ENCODE data around the gene EML4. TPM values are rescaled to one million over a fixed set of nuclear protein-coding genes. Genes with fewer than 3 reads are reported as not detected.
A peak's percentile ranks its signal among the peaks of the same experiment; 100 is the strongest.

EML4 gene
- total and polyA plus RNA-seq, 2 of the 13 experiments (the other 11 are each of a cell fraction or from before 2014, with no cell fraction given) = 243 to 476 TPM

- in situ Hi-C loops (cut with HindIII; ENCODE audit: extremely low pct_ligation_motif_present, low pct_unique_long_range_greater_than_20kb) = loop anchor here (25.0 kb wide), 1 partner anchor 331 kb away; no protein-coding TSS in a partner anchor
- Histone ChIP-seq H3K4me1 (ENCODE audit: insufficient read depth, low read length) (peaks cover 100% of the 10 kb centered on the region), H3K9me3 (ENCODE audit: low read length) (no peaks in the 10 kb centered on the region), H3K27me3 (ENCODE audit: control insufficient read depth in 1 of 2, insufficient read depth in 2 of 2, low read length in 2 of 2) (no peaks in the 10 kb centered on the region), H4K20me1 (ENCODE audit: insufficient read depth, low read length) (peaks cover 61% of the 10 kb centered on the region), H3K4me2 (ENCODE audit: low read depth, low read length) (peak overlapping the region; percentile 76), H3K9ac (ENCODE audit: insufficient read depth, low read depth, low read length) (peak overlapping the region; percentile 66), H3K4me3 (replicated peaks in 1 of 3; ENCODE audit: insufficient read depth in 1 of 3, low read depth in 2 of 3, low read length in 3 of 3) (peak overlapping the region in 2 of 3 experiments; percentile 1 to 6; a peak in 1 of 6 replicates), H3K79me2 (ENCODE audit: insufficient read depth, low read length) (peaks cover 100% of the 10 kb centered on the region), H3K36me3 (replicated peaks in 1 of 2; ENCODE audit: control insufficient read depth in 1 of 2, insufficient read depth in 2 of 2, low read length in 2 of 2) (peaks cover 4 to 27% of the 10 kb centered on the region in 2 experiments), H2AFZ (ENCODE audit: low read length) (no peak overlapping the region), H3K27ac (ENCODE audit: extremely low read length, insufficient read depth, low read length) (peak overlapping the region; percentile 98)
- BruUV-seq (replicated peaks) = no TSS peak
- FAIRE-seq = peak; percentile 15
- CTCF ChIA-PET (ENCODE audit: low intra/inter-chr PET ratio, low total read pairs) = interaction anchor here (1.1 kb wide), 1 partner anchor 98 kb away, joined by 3 read pairs; no protein-coding TSS in a partner anchor
- POLR2A ChIA-PET = interaction anchor here (0.8 to 4.2 kb wide), 11 partner anchors 11 to 102 kb away, joined by 3 to 33 read pairs (median 5); no protein-coding TSS in a partner anchor
- intact Hi-C loops (cut with micrococcal nuclease; ENCODE audit: unreplicated experiment) = no loop called here
- peak; percentile 47 for DNase-seq (ENCODE audit: low spot score)
- ATAC-seq = peak; percentile 43
- TF ChIP-seq HMGXB4 (CRISPR knock-in tag; IDR thresholded peaks at IDR 0.05; ENCODE audit: borderline replicate concordance in 1 of 2, low read depth in 1 of 2) (0 out of 4 replicates have a peak, but pooled peaks of 1 of the 2 experiments have one; percentile 26), MEF2D (CRISPR knock-in tag; IDR thresholded peaks at IDR 0.05) (0 out of 2 replicates have a peak, but pooled peaks have one; percentile 36), ZNF574 (CRISPR knock-in tag; IDR thresholded peaks at IDR 0.05) (peak; percentile 28; the same call in 1 of the 2 replicates), MAF1 (CRISPR knock-in tag; IDR thresholded peaks at IDR 0.05; ENCODE audit: borderline replicate concordance) (no peak), KAT7 (CRISPR knock-in tag; IDR thresholded peaks at IDR 0.05; ENCODE audit: borderline replicate concordance) (0 out of 2 replicates have a peak, but pooled peaks have one; percentile 30), ZFY (CRISPR knock-in tag; IDR thresholded peaks at IDR 0.05) (peak; percentile 44), SALL1 (CRISPR knock-in tag; IDR thresholded peaks at IDR 0.05) (peak; percentile 70), FOXP4 (CRISPR knock-in tag; IDR thresholded peaks at IDR 0.05) (0 out of 2 replicates have a peak, but pooled peaks have one; percentile 23), FOSL2 (CRISPR knock-in tag; IDR thresholded peaks at IDR 0.05) (peak; percentile 37), THAP11 (CRISPR knock-in tag; IDR thresholded peaks at IDR 0.05) (peak; percentile 27; the same call in 1 of the 2 replicates), TAF15 (IDR thresholded peaks at IDR 0.05; ENCODE audit: low read depth, low read length, poor library complexity, severe bottlenecking) (no peak), HDAC6 (IDR thresholded peaks at IDR 0.05; ENCODE audit: low read depth, low read length) (0 out of 2 replicates have a peak, but pooled peaks have one; percentile 61), POLR2A (IDR thresholded peaks at IDR 0.05; ENCODE audit: insufficient read depth in 1 of 2, low read depth in 2 of 2, low read length in 2 of 2) (peak in 1 of 2 experiments; percentile 23; a peak in 1 of 4 replicates), ETV5 (CRISPR knock-in tag; IDR thresholded peaks at IDR 0.05; ENCODE audit: borderline replicate concordance) (peak; percentile 33; the same call in 1 of the 2 replicates)
- TF ChIP-seq, protein P1, sequence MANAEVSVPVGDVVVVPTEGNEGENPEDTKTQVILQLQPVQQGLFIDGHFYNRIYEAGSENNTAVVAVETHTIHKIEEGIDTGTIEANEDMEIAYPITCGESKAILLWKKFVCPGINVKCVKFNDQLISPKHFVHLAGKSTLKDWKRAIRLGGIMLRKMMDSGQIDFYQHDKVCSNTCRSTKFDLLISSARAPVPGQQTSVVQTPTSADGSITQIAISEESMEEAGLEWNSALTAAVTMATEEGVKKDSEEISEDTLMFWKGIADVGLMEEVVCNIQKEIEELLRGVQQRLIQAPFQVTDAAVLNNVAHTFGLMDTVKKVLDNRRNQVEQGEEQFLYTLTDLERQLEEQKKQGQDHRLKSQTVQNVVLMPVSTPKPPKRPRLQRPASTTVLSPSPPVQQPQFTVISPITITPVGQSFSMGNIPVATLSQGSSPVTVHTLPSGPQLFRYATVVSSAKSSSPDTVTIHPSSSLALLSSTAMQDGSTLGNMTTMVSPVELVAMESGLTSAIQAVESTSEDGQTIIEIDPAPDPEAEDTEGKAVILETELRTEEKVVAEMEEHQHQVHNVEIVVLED (CRISPR knock-in tag; IDR thresholded peaks at IDR 0.05; ENCODE audit: borderline replicate concordance) = peak; percentile 28; the same call in 1 of the 2 replicates
Measured at GRCh38 chr2:42193722-42194187, 24.6 kb downstream of the EML4 start.

Measured in HepG2 (cell line).